Measurements from ENCODE around the gene SIL1. TPM values are rescaled to one million over a fixed set of nuclear protein-coding genes. Genes with fewer than 3 reads are reported as not detected.

Gene SIL1
- total RNA-seq, 2 donors from 2014 or later: 17.2 to 20.2 TPM

GRCh38 chr5:138933522-138934290 is 264.5 kb downstream of the SIL1 start:
- H3K9ac ChIP-seq (ENCODE audit: extremely low read depth, low read length, poor library complexity, severe bottlenecking): no peak overlapping the region
- H3K4me3 ChIP-seq (ENCODE audit: low read length): no peak overlapping the region
- Mint-ChIP-seq H3K4me3 (no peak overlapping the region), H3K27ac (no peak overlapping the region), H3K27me3 (ENCODE audit: insufficient read depth) (no peaks in the 10 kb centered on the region), H3K4me1 (peaks cover 5% of the 10 kb centered on the region), H3K9me3 (no peaks in the 10 kb centered on the region), H3K36me3 (ENCODE audit: low read depth) (peaks cover 63% of the 10 kb centered on the region)
- no peaks in the 10 kb centered on the region for H3K9me3 ChIP-seq (ENCODE audit: control insufficient read depth, low read length)
- H3K27me3 ChIP-seq (ENCODE audit: control insufficient read depth, insufficient read depth, low read length, poor library complexity, severe bottlenecking): no peaks in the 10 kb centered on the region
- peaks cover 74% of the 10 kb centered on the region for H3K36me3 ChIP-seq (ENCODE audit: control insufficient read depth, insufficient read depth, low read length)
- DNase-seq: no peak
- 95 to 98% methylated on average over 12 to 18 of the region's 18 CpGs for WGBS, 2 experiments (ENCODE audit: insufficient coverage in 1 of 2, insufficient read length in 1 of 2)
- H3K4me1 ChIP-seq (ENCODE audit: control insufficient read depth, insufficient read depth, low read length): no peaks in the 10 kb centered on the region
- H3K27ac ChIP-seq (ENCODE audit: low read depth, low read length): no peak overlapping the region
- no peak for TF ChIP-seq CTCF (conservative IDR thresholded peaks at IDR 0.05)

GRCh38 chr5:138932171-138932810 is 265.9 kb downstream of the SIL1 start:
- Histone ChIP-seq H3K4me1 (ENCODE audit: control insufficient read depth, insufficient read depth, low read length) (no peaks in the 10 kb centered on the region), H3K27me3 (ENCODE audit: control insufficient read depth, insufficient read depth, low read length, poor library complexity, severe bottlenecking) (no peaks in the 10 kb centered on the region), H3K36me3 (ENCODE audit: control insufficient read depth, insufficient read depth, low read length) (peaks cover 85% of the 10 kb centered on the region), H3K4me3 (ENCODE audit: low read length) (no peak overlapping the region), H3K27ac (ENCODE audit: low read depth, low read length) (no peak overlapping the region), H3K9me3 (ENCODE audit: control insufficient read depth, low read length) (no peaks in the 10 kb centered on the region), H3K9ac (ENCODE audit: extremely low read depth, low read length, poor library complexity, severe bottlenecking) (no peak overlapping the region)
- Mint-ChIP-seq H3K4me3 (no peak overlapping the region), H3K27ac (no peak overlapping the region), H3K9me3 (no peaks in the 10 kb centered on the region), H3K27me3 (ENCODE audit: insufficient read depth) (no peaks in the 10 kb centered on the region), H3K4me1 (peaks cover 2% of the 10 kb centered on the region), H3K36me3 (ENCODE audit: low read depth) (peaks cover 70% of the 10 kb centered on the region)
- WGBS, 2 experiments (ENCODE audit: insufficient coverage in 1 of 2, insufficient read length in 1 of 2): 91 to 93% methylated on average over 18 to 20 of the region's 20 CpGs
- peak; percentile 76 for TF ChIP-seq CTCF (conservative IDR thresholded peaks at IDR 0.05)
- DNase-seq: peak; percentile 87

DNA sequence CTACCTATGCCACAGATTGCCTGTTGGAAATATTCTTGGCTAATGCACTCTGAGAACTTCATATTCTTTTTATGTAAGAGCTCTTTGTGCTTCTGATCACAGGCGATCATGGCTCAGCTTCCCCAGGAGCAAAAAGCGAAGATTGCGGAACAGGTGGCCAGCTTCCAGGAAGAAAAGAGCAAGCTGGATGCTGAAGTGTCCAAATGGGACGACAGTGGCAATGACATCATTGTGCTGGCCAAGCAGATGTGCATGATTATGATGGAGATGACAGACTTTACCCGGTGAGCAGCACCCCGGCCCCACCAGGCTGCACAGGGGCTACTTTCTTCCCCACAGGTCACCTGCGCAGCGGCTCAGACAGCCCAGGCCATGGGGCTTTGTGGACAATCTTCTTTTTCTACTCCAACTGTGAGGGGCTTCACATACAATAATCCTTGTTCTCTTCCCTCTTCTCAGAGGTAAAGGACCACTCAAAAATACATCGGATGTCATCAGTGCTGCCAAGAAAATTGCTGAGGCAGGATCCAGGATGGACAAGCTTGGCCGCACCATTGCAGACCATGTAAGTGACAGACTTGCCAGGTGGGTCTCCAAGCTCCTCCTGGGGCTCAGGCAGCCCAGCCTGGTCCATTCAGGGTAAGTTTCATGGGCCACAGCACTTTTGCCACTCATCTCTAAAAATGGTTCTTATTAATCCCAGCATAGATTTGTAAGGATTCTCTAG is 267.6 kb downstream of the SIL1 start:
- H3K9me3 Mint-ChIP-seq: no peaks in the 10 kb centered on the region
- Histone ChIP-seq H3K27me3 (ENCODE audit: control insufficient read depth, insufficient read depth, low read length, poor library complexity, severe bottlenecking) (no peaks in the 10 kb centered on the region), H3K4me1 (ENCODE audit: control insufficient read depth, insufficient read depth, low read length) (no peaks in the 10 kb centered on the region), H3K9me3 (ENCODE audit: control insufficient read depth, low read length) (no peaks in the 10 kb centered on the region), H3K36me3 (ENCODE audit: control insufficient read depth, insufficient read depth, low read length) (peaks cover 96% of the 10 kb centered on the region), H3K27ac (ENCODE audit: low read depth, low read length) (no peak overlapping the region), H3K9ac (ENCODE audit: extremely low read depth, low read length, poor library complexity, severe bottlenecking) (no peak overlapping the region), H3K4me3 (ENCODE audit: low read length) (no peak overlapping the region)
- H3K4me3 Mint-ChIP-seq: no peak overlapping the region
- peaks cover 75% of the 10 kb centered on the region for H3K36me3 Mint-ChIP-seq (ENCODE audit: low read depth)
- H3K27ac Mint-ChIP-seq: no peak overlapping the region
- 89 to 90% methylated on average over 10 of the region's 10 CpGs for WGBS, 2 experiments (ENCODE audit: insufficient coverage in 1 of 2, insufficient read length in 1 of 2)
- no peak for TF ChIP-seq CTCF (conservative IDR thresholded peaks at IDR 0.05)
- DNase-seq: no peak
- H3K4me1 Mint-ChIP-seq: no peaks in the 10 kb centered on the region
- H3K27me3 Mint-ChIP-seq (ENCODE audit: insufficient read depth): no peaks in the 10 kb centered on the region

Data from endodermal cell (in vitro differentiated cells).